HG02885 (cell line): ENCODE results near the gene SLC17A9.
A peak's percentile ranks its signal among the peaks of the same experiment; 100 is the strongest.

Experiments used
- ATAC-seq: cut with Tn5 transposase; IDR thresholded peaks from one replicate; pipeline ENCODE4 v1.9.1; 2021; ENCODE audit warnings: mild to moderate bottlenecking; ENCODE audit not compliant: unreplicated experiment, poor library complexity

The SLC17A9 gene

DNA sequence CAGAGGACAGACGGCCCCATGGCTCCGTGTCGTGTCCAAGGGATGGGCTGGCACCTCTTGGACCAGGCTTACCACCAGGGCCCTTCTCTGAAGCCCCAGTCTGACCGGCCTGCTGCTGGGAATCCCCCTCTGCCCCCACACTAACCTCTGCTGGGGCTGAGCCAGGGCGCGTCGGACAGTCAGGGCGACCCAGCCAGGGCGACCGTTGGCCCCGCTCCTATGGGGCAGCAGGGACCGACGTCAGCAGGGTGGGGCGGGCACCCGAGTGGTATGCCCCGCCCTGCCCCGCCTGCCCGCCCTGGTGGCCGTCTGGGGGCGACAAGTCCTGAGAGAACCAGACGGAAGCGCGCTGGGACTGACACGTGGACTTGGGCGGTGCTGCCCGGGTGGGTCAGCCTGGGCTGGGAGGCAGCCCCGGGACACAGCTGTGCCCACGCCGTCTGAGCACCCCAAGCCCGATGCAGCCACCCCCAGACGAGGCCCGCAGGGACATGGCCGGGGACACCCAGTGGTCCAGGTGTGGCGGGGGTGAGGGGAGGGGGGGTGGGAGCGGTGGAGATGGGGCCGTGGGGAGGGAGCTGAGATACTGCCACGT lies at the start of gene SLC17A9:
Gene SLC17A9, plus strand, starts transcription at position 337 of the 595 bp plus-strand sequence. Its CDS starts 122 bp downstream, at position 459.
- peak; percentile 61 for ATAC-seq

DNA sequence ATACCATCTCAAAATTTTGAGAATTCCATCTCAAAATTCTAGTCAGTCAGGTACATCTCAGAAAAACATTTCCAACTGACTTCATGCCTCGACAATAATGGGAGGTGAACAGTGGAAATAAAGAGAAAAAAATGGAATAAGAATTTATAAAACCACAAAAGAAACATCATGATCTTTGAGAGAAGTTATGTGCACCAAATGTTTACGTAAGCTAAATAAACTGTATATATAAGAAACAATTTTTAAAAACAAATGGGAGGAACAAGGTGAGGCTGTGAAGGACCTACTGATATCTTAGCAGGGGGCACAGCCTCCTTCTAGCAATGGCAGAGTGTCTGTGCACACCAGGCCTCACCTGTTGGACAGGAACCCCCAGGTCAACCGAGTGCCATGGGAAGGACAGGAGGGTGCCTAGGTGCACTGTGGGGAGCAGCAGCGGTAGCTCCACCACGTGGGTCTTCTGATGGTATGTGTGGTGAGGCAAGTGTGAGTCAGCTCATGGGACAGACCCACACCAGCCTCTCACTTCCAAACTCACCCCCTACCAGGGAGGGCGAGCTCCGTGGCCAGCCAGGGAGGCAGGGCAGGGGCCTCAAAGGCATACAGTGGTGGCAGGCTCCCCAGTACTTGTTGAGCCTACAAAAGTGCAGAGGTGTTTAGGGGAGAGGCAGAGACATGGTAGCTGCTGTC lies 49.4 kb upstream of the SLC17A9 start:
- ATAC-seq = no peak

- no peak for ATAC-seq
These were observed 46.9 kb upstream of the SLC17A9 start for GRCh38 chr20:62905536-62906117.

DNA sequence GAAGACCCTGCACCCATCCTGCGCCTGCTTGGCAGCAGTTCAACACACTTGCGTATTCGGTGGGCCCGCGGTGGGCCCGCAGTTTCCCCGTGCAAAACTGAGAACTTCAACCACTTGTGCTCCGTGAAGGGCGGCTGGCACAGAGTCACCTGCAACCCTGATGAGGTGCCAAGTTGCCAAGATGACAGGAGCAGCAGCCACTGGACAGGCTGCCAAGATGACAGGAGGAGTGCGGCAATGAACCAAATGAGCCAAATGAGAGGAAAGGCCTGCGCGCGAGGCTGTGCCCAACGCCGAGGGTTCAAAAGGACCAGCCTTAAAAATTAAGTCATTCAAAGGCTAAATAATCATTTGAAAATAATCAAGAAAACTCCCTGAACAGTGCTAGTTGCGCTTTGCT lies 46.3 kb upstream of the SLC17A9 start:
- no peak for ATAC-seq

DNA sequence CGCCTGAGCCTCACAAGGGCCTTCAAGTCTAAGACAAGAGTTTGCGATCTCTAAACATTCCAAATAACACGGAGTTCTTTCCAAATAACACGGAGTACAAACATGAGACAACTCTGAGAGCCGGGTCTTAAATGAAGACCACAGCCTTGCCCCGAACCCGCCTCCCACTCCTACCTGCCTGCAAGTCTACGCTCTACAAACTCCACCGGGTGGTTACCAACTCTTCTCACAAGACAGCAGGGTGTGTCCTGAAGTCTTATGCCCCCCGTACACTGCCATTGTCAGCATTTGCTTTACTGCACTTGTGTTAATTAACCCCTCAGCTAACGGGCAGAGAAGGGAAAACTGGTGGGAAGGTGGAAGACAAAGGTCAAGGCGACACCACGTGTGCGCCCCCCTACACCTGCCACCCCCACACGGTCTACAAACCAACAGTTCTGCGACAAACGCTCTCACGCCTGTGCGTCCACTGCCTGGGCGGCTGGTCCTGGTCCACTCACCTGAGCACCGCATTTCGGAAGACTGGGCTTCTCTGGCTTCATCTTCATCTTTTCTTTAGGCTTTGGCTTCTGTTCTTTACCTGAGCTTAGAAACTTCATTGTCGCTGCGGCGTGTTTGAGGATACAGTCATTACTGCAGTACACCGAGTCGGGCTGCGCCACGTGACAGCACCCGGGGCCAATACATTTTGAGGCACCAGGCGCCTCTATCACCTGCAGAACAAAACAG lies 45.7 kb upstream of the SLC17A9 start:
- no peak for ATAC-seq

DNA sequence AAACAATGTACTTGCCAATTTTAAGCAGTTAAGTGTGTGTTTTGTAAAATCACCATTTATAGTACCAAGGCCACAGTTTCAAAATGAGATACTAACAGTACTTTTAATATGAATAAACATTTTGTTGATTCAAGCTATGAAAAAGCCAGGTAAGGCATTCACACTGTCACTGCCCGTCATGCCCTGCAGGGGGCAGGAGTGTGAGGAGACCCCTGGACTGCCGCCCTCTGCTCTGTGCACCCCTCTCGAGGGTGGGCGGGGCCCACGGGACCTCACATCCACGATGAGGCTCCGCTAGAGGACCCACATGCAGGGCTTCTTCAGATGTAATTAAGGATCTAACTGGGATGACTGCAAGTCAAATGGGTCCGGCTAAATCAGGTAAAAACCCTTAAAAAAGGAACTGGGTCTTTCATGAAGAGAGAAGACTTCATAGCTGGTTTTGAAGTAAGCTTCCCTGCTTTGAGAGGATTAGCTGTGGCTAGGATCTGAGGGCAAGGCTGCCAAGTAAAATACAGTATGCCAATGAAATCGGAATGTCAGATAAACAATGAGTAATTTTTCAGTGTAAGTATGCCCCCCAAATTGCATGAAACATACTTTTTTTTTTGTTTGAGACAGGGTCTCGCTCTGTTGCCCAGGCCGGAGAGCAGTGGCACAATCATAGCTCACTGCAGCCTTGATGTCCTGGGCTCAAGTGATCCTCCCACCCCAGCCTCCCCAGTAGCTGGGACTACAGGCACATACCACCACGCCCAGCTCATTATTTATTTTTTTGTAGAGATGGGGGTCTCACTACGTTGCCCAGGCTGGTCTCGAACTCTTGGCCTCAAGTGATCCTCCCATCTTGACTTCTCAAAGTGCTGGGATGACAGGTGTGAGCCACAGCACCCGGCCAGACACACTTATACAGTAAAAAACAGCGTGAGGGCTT lies 44.9 kb upstream of the SLC17A9 start:
- ATAC-seq = no peak

DNA sequence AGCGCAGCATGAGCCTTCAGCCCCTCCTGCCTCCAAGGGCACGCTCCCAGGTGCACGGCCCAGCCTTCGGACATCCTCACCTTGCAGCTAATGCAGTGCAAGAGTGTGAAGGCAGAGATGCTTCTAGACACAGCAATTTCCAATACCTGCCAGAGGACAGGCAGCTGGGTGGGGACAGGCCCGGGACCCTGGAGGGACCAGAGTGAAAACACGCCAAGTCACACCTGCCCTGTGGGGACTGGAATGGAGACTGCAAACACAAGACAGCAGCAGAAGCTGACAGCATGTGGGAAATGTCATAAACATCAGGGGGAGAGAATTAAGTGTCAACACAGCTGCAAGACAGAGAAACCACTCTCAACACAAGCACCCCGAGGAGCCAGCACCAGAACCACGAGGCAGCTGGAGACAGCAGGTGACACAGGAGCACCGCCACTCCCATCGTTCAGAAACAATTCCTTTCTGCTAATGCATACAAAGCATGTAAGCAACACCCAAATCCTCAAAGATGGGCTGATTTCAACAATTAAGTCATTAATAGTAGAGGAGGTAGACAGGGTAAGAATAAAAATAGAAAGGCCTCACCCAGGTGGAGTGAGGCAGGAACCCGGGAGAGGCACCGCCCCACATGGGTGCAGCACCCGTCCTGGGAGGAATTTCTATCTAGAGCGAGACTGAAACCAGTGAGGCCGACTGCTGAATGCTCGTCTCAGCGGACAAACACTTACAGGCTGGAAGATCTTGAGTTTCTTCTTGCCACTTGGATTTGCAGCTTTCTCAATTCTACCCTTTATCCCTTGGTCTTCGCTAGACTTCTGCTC lies 43.3 kb upstream of the SLC17A9 start:
- ATAC-seq = no peak

GRCh38 chr20:62910217-62910766 lies 42.2 kb upstream of the SLC17A9 start:
- no peak for ATAC-seq

DNA sequence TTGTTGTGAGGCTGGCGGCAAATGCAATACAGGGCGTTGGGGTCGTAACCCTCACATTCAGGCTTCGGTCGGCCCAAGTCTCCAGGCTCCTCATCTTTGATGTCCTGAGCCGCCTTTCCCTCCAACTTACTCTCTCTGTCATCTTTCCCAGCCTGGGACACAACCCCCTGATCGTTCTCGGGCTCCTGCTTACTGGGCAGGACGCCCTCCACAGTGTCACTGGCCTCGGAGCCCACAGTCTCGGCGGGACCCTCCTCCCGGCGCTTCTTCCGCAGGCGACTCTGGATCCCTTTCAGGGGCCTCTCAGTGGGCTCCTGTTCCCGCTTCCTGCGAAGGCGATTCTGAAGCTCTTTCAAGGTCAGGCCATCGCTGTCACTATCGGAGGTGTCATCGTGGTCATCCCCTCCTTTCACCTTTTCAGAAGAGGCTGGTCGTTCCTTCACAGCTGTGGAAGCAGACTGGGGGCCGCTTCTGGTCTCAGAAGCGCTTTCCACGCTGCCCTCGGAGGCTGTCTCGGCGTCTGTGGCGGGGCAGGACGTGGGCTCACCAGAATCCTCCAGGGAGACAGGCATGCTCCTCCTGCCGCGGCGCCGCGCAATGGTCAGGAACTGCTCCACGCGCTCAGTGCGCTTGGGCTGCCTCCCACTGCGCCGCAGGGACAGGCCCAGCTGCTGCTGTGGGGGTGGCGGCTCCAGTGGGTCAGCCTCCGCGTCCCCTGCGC lies 41.6 kb upstream of the SLC17A9 start:
- no peak for ATAC-seq

- ATAC-seq = no peak
These were observed 40.7 kb upstream of the SLC17A9 start for GRCh38 chr20:62911701-62912280.

DNA sequence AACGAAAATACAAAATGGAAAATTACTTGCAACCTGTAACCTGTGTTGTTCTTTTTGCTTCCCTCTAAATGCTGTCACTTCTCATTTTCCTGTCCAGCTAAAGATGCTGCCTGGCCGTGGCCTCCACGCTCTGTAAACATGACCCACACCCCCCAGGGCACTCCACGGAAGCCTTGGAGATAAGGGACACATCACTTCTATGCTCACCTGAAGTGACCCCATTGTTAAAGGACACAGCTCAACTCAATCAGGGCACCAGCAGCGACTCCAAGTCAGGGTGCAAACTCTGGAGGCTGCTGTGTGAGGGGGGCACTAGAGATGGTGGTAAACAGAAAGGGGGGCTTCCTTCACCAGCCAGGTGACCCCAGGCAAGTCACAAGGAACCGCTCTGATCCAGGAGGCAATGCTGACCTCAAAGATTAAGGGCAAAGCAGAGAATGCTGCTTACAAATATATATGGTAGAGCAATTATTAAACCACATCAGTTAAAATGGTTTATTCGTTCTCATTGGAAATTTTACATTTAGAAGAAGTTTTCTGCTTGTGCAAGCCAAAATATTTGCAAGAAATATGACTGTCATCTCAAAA lies 39.4 kb upstream of the SLC17A9 start:
- no peak for ATAC-seq

DNA sequence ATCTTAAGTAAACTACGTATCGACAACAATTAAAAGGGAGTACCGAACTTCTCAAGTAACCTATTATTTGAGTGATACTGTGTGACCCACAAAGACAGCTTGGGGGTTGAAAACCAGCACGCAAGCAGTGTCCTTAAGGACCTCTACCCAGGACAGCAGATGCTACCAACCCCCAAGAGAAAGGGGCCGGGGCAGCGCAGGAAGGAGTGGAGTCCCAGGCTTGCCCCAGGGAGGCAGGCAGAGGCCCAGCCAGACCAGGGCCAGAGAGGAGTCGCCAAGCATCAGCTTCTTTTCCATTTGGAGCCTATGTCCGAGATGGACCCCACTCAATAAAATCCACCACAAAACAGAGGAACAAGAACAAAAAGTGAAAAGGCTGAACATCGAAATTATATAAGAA lies 38.1 kb upstream of the SLC17A9 start:
- no peak for ATAC-seq

- ATAC-seq = no peak
These were observed 37.5 kb upstream of the SLC17A9 start for GRCh38 chr20:62914970-62915457.

- ATAC-seq = no peak
These were observed 35.6 kb upstream of the SLC17A9 start for GRCh38 chr20:62916703-62917476.

DNA sequence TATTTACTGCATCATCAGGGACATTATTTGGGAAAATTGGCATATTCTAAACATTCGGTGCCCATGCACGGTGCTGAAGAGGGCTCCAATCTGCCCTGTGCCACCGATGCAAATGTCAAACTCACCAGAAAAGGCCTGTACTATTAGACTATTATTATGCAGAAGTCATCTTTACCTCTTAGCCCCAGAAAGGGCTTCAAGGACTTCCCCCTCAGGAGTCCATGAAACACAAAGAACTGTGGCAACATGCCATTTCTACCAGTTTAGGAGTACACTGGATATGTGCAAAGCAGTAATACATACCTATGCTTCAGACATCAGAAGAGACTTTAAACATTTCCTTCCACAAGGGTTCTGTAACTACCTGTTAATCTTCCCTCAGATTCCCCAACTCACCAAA lies 34.8 kb upstream of the SLC17A9 start:
- no peak for ATAC-seq

- ATAC-seq = peak; percentile 48
These were observed 34.4 kb upstream of the SLC17A9 start for GRCh38 chr20:62918147-62918546.

- ATAC-seq = no peak
These were observed 33.7 kb upstream of the SLC17A9 start for GRCh38 chr20:62918831-62919230.
